ENCODE data around the gene IFITM1. TPM values are rescaled to one million over a fixed set of nuclear protein-coding genes. Genes with fewer than 3 reads are reported as not detected.

The IFITM1 gene
- total and polyA plus RNA-seq, 2 of the 4 experiments (the other 2 are of a cell fraction), result 24.2 to 68.9 TPM

DNA sequence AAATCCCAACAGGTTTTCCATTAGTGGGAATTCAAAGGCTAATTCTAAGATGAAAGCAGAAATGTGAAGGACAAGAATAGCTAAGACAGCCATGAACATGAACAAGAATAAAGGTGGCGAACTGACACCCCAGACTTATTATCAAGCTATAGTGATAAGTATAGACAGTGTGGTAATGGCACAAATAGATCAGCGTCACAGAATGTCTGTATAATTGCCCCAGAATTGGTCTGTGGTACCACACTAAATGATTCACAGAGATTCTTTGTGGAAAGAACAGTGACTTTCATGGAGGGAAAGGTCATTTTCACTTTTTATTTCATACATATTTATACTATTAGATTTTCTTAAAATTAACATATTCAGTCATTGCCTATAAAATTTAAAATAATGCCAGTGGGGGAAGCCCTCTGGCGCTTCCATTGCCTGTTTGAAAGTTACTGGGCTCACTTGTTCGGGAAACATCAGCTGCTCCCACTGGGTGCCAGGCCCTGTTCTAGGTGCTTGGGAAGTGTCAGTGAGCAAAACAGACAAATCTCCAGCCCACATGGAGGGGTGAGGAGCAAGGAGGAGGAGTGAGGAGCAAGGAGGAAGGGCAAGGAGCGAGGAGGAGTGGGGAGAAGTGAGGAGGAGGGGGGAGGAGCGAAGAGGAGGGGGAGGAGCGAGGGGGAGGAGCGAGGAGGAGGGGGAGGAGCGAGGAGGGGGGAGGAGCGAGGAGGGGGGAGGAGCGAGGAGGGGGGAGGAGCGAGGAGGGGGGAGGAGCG, 47.0 kb upstream of the IFITM1 start:
- ChIA-PET POLR2A (ENCODE audit: unreplicated experiment) (no interaction called here), CTCF (interaction anchor here (0.5 to 1.1 kb wide), 2 partner anchors 16 to 32 kb away, joined by 4 read pairs; no protein-coding TSS in a partner anchor)
- H3K14ac ChIP-seq (replicated peaks; ENCODE audit: low read depth, low read length), result no peak overlapping the region
- H4K8ac ChIP-seq (ENCODE audit: low read depth in 2 of 2, low read length in 2 of 2), result no peak overlapping the region
- no peak overlapping the region for H2BK20ac ChIP-seq (ENCODE audit: low read depth, low read length)
- no peaks in the 10 kb centered on the region for H3K36me3 ChIP-seq (ENCODE audit: control insufficient read depth, insufficient read depth, low read length)
- no CpG with 5 or more reads among the region's 13 CpGs for WGBS, 2 experiments (ENCODE audit: extremely low coverage in 2 of 2, insufficient read length in 1 of 2)
- intact Hi-C loops (cut with micrococcal nuclease) (no loop called here), in situ Hi-C loops (cut with MboI; ENCODE audit: low sequenced_read_pairs) (no loop called here), dilution Hi-C loops (cut with HindIII; ENCODE audit: low sequenced_read_pairs, unreplicated experiment) (no loop called here)
- H2AFZ ChIP-seq (replicated peaks; ENCODE audit: low read length, poor library complexity), result no peak overlapping the region
- H4K5ac ChIP-seq (ENCODE audit: low read depth, low read length), result no peak overlapping the region
- no peak overlapping the region for H2AK9ac ChIP-seq (replicated peaks; ENCODE audit: low read depth, low read length, poor library complexity)
- H2BK5ac ChIP-seq (ENCODE audit: low read depth, low read length, poor library complexity, severe bottlenecking), result no peak overlapping the region
- no peak overlapping the region for H3K4me2 ChIP-seq (ENCODE audit: low read depth, low read length)
- no peaks in the 10 kb centered on the region for H3K9me3 ChIP-seq (ENCODE audit: control insufficient read depth, insufficient read depth, low read length)
- BruUV-seq (replicated peaks), result no TSS peak
- H2BK120ac ChIP-seq (ENCODE audit: low read depth, low read length), result no peak overlapping the region
- no peaks in the 10 kb centered on the region for H3K79me1 ChIP-seq (ENCODE audit: low read depth in 1 of 2, low read length in 2 of 2)
- no peaks in the 10 kb centered on the region for H3K4me1 ChIP-seq (ENCODE audit: control insufficient read depth, insufficient read depth, low read length)
- no peaks in the 10 kb centered on the region; the same call in 1 of the 2 replicates for H3K9me1 ChIP-seq (ENCODE audit: insufficient read depth, low read length)
- no peak overlapping the region for H3K4me3 ChIP-seq (ENCODE audit: insufficient read depth, low read depth, low read length)
- no peak overlapping the region for H3K56ac ChIP-seq (ENCODE audit: extremely low read depth, insufficient read depth, low read length)
- peaks cover 18% of the 10 kb centered on the region for H3K27me3 ChIP-seq (ENCODE audit: control insufficient read depth, insufficient read depth, low read length)
- H2AK5ac ChIP-seq (ENCODE audit: low read depth, low read length), result no peak overlapping the region
- no peak overlapping the region for H4K91ac ChIP-seq (ENCODE audit: insufficient read depth, low read depth, low read length)
- H3K9ac ChIP-seq (ENCODE audit: low read depth, low read length), result no peak overlapping the region
- H3K23ac ChIP-seq (ENCODE audit: low read depth, low read length), result no peak overlapping the region
- H2BK15ac ChIP-seq (ENCODE audit: low read depth, low read length), result no peak overlapping the region
- H4K20me1 ChIP-seq (ENCODE audit: insufficient read depth, low read length), result no peaks in the 10 kb centered on the region
- no peak overlapping the region for H3K4ac ChIP-seq (ENCODE audit: low read depth, low read length)
- no peak overlapping the region for H3K27ac ChIP-seq (ENCODE audit: insufficient read depth, low read length)
- TF ChIP-seq POLR2A (IDR thresholded peaks at IDR 0.05; ENCODE audit: low read depth, low read length), result no peak
- TF ChIP-seq ELK1 (IDR thresholded peaks at IDR 0.05; ENCODE audit: borderline replicate concordance, low read depth, low read length), result no peak
- ATAC-seq (ENCODE audit: low read depth) (no peak), DNase-seq (no peak)
- H3K18ac ChIP-seq (ENCODE audit: low read depth, low read length), result no peak overlapping the region

All from IMR-90 (cell line).